Tibial nerve (tissue), 4 donors: Measurements from ENCODE around the gene GARRE1. TPM values are rescaled to one million over a fixed set of nuclear protein-coding genes. Genes with fewer than 3 reads are reported as not detected.

ENCODE experiments used
- DNase-seq, 2 donors: peaks; one replicate each; pipeline ENCODE4 v3.0.0-alpha.2; 2019; ENCODE audit warnings: low spot score in 2 of 2
- H3K27ac ChIP-seq, 4 donors: fragments of 200-600 bp; sonication (generic) in 3 of 4; one replicate each; pipeline ENCODE4 v1.5.1; 2017 to 2019; ENCODE audit warnings: mild to moderate bottlenecking in 1 of 4
- H3K27me3 ChIP-seq, 2 donors: fragments of 200-600 bp; sonication (generic) in 1 of 2; one replicate each; pipeline versions ENCODE4 v1.5.1 to v1.6.0; 2017 to 2019
- H3K36me3 ChIP-seq, 3 donors: fragments of 200-600 bp; sonication (generic); one replicate each; pipeline ENCODE4 v1.5.1; 2018 to 2019
- H3K4me1 ChIP-seq, 4 donors: fragments of 200-600 bp; sonication (generic) in 3 of 4; one replicate each; pipeline ENCODE4 v1.5.1; 2017 to 2019
- H3K4me3 ChIP-seq, 4 donors: fragments of 200-600 bp; sonication (generic) in 3 of 4; one replicate each; pipeline ENCODE4 v1.5.1; 2017 to 2019; ENCODE audit warnings: mild to moderate bottlenecking in 1 of 4, moderate library complexity in 1 of 4
- H3K9me3 ChIP-seq, 4 donors: fragments of 200-600 bp; sonication (generic) in 3 of 4; one replicate each; pipeline ENCODE4 v1.5.1; 2017 to 2019
- EP300 ChIP-seq, 2 donors: sonication (generic); formaldehyde crosslinking; IDR thresholded peaks; one replicate each; pipeline ENCODE4 v1.6.1; 2017; ENCODE audit warnings: antibody characterized with exemption in 2 of 2, mild to moderate bottlenecking in 1 of 2
- POLR2A ChIP-seq, 2 donors: fragments of 450-650 bp; IDR thresholded peaks; one replicate each; pipeline ENCODE4 v1.6.1; 2017; ENCODE audit warnings: antibody characterized with exemption in 2 of 2, mild to moderate bottlenecking in 2 of 2, moderate library complexity in 2 of 2
- WGBS, 2 donors: methylation state at CpG; one replicate each; pipeline ENCODE4 v1.1.5; 2018; 5-methylcytosine and 5-hydroxymethylcytosine counted together
- total RNA-seq, 4 donors: library from RNA; depleted of rRNA; stranded (reverse); fragments of >200 nt; gene quantifications; one replicate each; pipeline ENCODE4 v1.1.0, GENCODE V29; 2016
- TF ChIP-seq, protein P1 (sequence below), 5 experiments: fragments of 200-600 bp in 3 of 5; fragments of 450-650 bp in 2 of 5; sonication (generic) in 3 of 5; IDR thresholded peaks; one replicate each; pipeline ENCODE4 v1.5.1; 2016 to 2019; ENCODE audit warnings: antibody characterized with exemption in 5 of 5, mild to moderate bottlenecking in 3 of 5, moderate library complexity in 2 of 5

Gene GARRE1
- total RNA-seq, 4 donors from 2014 or later: 21.6 to 35.4 (median 30.9) TPM

DNA sequence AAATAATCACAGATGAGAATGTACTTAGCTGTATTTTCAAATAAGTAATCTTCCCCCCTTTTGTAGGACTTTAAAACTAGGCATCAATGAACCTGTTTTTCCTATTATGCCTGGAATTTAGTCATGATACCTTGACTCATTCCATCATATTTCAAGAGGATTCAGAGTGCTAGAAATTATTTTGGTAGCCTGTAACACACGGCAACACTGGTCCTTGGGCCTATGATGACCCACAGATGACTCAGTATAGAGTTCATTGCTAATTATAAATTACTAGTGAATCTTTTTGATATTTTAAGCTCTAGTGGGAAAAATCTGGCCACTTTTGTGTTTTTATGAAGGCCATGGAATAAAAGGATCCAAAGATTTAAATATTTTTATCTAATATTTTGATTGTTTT lies 26.0 kb upstream of the GARRE1 start:
- Histone ChIP-seq H3K36me3 (peaks cover 0 to 79% (median 11%) of the 10 kb centered on the region in 3 donors), H3K27ac (peak overlapping the region in 1 of 4 donors; percentile 77), H3K9me3 (no peaks in the 10 kb centered on the region), H3K4me1 (peaks cover 0 to 41% (median 11%) of the 10 kb centered on the region in 4 donors), H3K4me3 (no peak overlapping the region), H3K27me3 (no peaks in the 10 kb centered on the region)
- no peak for DNase-seq
- WGBS, 2 donors: 24 to 49% methylated on average over 1 of the region's 1 CpG
- TF ChIP-seq, protein P1, sequence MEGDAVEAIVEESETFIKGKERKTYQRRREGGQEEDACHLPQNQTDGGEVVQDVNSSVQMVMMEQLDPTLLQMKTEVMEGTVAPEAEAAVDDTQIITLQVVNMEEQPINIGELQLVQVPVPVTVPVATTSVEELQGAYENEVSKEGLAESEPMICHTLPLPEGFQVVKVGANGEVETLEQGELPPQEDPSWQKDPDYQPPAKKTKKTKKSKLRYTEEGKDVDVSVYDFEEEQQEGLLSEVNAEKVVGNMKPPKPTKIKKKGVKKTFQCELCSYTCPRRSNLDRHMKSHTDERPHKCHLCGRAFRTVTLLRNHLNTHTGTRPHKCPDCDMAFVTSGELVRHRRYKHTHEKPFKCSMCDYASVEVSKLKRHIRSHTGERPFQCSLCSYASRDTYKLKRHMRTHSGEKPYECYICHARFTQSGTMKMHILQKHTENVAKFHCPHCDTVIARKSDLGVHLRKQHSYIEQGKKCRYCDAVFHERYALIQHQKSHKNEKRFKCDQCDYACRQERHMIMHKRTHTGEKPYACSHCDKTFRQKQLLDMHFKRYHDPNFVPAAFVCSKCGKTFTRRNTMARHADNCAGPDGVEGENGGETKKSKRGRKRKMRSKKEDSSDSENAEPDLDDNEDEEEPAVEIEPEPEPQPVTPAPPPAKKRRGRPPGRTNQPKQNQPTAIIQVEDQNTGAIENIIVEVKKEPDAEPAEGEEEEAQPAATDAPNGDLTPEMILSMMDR (IDR thresholded peaks at IDR 0.05): no peak
- TF ChIP-seq POLR2A (IDR thresholded peaks at IDR 0.05) (no peak), EP300 (IDR thresholded peaks at IDR 0.05) (no peak)

DNA sequence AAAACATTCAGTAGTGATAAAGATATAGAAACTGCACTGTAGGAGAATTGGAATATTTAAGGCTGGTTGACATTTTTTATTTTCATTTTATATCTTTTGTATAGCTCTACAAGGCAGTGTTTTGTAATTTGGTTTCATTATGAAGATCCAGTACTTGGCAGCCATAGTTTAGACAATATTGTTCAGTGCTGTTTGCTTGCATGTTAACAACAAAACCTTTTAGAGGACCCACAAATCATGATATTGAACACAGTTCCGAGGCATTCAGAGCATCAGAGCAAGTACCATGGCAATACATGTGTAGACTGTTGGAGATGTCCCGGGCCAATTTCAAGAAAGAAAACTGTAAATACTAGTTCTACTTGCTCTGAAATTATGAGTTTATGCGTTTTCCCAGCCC lies 25.6 kb upstream of the GARRE1 start:
- H3K27ac ChIP-seq: peak overlapping the region in 1 of 4 donors; percentile 77
- TF ChIP-seq, protein P1 (IDR thresholded peaks at IDR 0.05): no peak
- no peak for TF ChIP-seq POLR2A (IDR thresholded peaks at IDR 0.05)
- TF ChIP-seq EP300 (IDR thresholded peaks at IDR 0.05): no peak
- H3K4me1 ChIP-seq: peaks cover 0 to 45% (median 13%) of the 10 kb centered on the region in 4 donors
- WGBS, 2 donors: 85 to 87% methylated on average over 3 of the region's 3 CpGs
- no peaks in the 10 kb centered on the region for H3K9me3 ChIP-seq
- peaks cover 0 to 75% (median 9%) of the 10 kb centered on the region in 3 donors for H3K36me3 ChIP-seq
- H3K4me3 ChIP-seq: no peak overlapping the region
- H3K27me3 ChIP-seq: no peaks in the 10 kb centered on the region
- no peak for DNase-seq

DNA sequence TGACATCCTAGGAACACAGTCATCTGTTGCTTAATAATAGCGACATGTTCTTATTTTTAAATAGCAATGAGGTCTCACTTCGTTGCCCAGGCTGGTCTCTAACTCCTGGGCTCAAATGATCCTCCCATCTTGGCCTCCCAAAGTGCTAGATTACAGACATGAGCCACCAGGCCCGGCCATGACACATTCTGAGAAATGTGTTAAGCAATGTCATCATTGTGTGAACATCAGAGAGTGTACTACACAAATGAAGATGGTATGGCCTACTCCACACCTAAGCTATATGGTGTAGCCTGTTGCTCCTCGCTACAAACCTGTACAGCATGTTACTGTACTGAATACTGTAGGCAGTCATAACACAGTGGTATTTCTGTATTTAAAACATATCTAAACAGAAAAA lies 24.6 kb upstream of the GARRE1 start:
- no peak for TF ChIP-seq POLR2A (IDR thresholded peaks at IDR 0.05)
- TF ChIP-seq EP300 (IDR thresholded peaks at IDR 0.05): no peak
- TF ChIP-seq, protein P1 (IDR thresholded peaks at IDR 0.05): no peak
- Histone ChIP-seq H3K4me1 (peaks cover 0 to 48% (median 17%) of the 10 kb centered on the region in 4 donors), H3K27me3 (no peaks in the 10 kb centered on the region), H3K27ac (no peak overlapping the region), H3K4me3 (no peak overlapping the region), H3K9me3 (no peaks in the 10 kb centered on the region), H3K36me3 (peaks cover 0 to 65% (median 3%) of the 10 kb centered on the region in 3 donors)
- WGBS, 2 donors: 95 to 98% methylated on average over 4 of the region's 4 CpGs
- DNase-seq: no peak

DNA sequence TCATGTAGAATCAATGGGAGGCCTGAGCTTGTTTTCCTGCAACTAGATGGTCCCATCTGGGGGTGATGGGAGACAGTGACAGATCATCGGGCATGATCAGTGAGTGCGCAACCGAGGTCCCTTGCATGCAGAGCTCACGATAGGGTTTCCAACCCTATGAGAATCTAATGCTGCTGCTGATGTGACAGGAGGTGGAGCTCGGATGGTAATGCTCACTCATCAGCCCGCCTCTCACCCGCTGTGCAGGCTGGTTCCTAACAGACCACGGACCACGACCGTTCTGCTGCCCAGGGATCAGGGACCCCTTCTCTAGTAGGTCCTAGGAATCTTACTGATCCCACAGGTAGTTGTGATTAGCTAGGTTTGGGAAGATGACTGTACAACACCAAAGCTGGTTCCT lies 23.5 kb upstream of the GARRE1 start:
- Histone ChIP-seq H3K4me3 (no peak overlapping the region), H3K27ac (no peak overlapping the region), H3K4me1 (peaks cover 0 to 39% (median 17%) of the 10 kb centered on the region in 4 donors), H3K36me3 (peaks cover 0 to 54% (median 0%) of the 10 kb centered on the region in 3 donors), H3K27me3 (no peaks in the 10 kb centered on the region), H3K9me3 (no peaks in the 10 kb centered on the region)
- TF ChIP-seq POLR2A (IDR thresholded peaks at IDR 0.05) (no peak), EP300 (IDR thresholded peaks at IDR 0.05) (no peak)
- TF ChIP-seq, protein P1 (IDR thresholded peaks at IDR 0.05): no peak
- WGBS, 2 donors: 87 to 88% methylated on average over 10 of the region's 10 CpGs
- DNase-seq: no peak

DNA sequence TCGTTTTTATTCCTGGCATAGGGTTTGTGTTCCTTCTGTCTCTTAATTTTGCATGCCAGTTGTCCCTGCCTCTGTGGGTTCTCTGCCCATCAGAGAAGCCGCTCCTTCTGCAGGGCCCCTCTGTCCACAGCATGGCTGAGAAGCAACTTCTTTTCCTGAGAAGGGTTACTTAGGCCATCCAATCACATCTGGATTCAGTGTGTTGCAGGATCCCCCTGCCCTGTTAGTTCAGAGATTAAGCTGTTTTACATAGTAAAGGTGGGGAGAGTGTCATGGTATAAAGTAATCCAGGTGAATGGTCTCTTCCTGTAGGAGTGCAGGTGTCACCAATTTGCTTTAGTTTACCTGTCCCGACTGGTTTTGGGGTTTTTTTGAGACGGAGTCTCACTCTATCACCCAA lies 22.9 kb upstream of the GARRE1 start:
- DNase-seq: no peak
- no peak overlapping the region for H3K4me3 ChIP-seq
- 89 to 96% methylated on average over 4 of the region's 4 CpGs for WGBS, 2 donors
- H3K27ac ChIP-seq: peak overlapping the region in 2 of 4 donors; percentile 82 to 94
- TF ChIP-seq POLR2A (IDR thresholded peaks at IDR 0.05): no peak
- H3K36me3 ChIP-seq: peaks cover 0 to 48% (median 0%) of the 10 kb centered on the region in 3 donors
- no peaks in the 10 kb centered on the region for H3K9me3 ChIP-seq
- no peaks in the 10 kb centered on the region for H3K27me3 ChIP-seq
- peaks cover 0 to 43% (median 19%) of the 10 kb centered on the region in 4 donors for H3K4me1 ChIP-seq
